Neural progenitor cell (in vitro differentiated cells): Measurements from ENCODE around the gene SDS. TPM values are rescaled to one million over a fixed set of nuclear protein-coding genes. Genes with fewer than 3 reads are reported as not detected.
A peak's percentile ranks its signal among the peaks of the same experiment; 100 is the strongest.

Experiments used
- DNase-seq: peaks from one replicate; pipeline ENCODE4 v3.0.0-alpha.2; 2016; ENCODE audit warnings: low spot score
- H2AFZ ChIP-seq: fragments of 200-600 bp; sonication (generic); replicated peaks from 2 replicates; pipeline ENCODE4 v1.6.1; 2016; ENCODE audit warnings: antibody characterized with exemption
- H3F3A ChIP-seq: fragments of 200-600 bp; sonication (generic); 2 replicates; pipeline ENCODE4 v1.6.1; 2016; ENCODE audit warnings: antibody characterized with exemption, low read depth
- H3K27ac ChIP-seq: fragments of 200-600 bp; sonication (generic); 2 replicates; pipeline ENCODE4 v1.5.1; 2016; ENCODE audit warnings: mild to moderate bottlenecking
- H3K27me3 ChIP-seq: fragments of 200-600 bp; sonication (generic); 2 replicates; pipeline ENCODE4 v1.6.1; 2016; ENCODE audit warnings: mild to moderate bottlenecking, moderate library complexity
- H3K36me3 ChIP-seq: fragments of 200-600 bp; sonication (generic); 2 replicates; pipeline ENCODE4 v1.5.1; 2016
- H3K4me1 ChIP-seq: fragments of 200-600 bp; sonication (generic); 2 replicates; pipeline ENCODE4 v1.6.1; 2016; ENCODE audit warnings: mixed run types
- H3K4me2 ChIP-seq: fragments of 200-600 bp; sonication (generic); 2 replicates; pipeline ENCODE4 v1.6.1; 2016
- H3K4me3 ChIP-seq: fragments of 200-600 bp; sonication (generic); 2 replicates; pipeline ENCODE4 v1.5.1; 2016
- H3K79me2 ChIP-seq: fragments of 200-600 bp; sonication (generic); 2 replicates; pipeline ENCODE4 v1.6.1; 2016; ENCODE audit warnings: low read depth
- H3K9ac ChIP-seq: fragments of 200-600 bp; sonication (generic); 2 replicates; pipeline ENCODE4 v1.6.1; 2016
- H3K9me3 ChIP-seq: fragments of 200-600 bp; sonication (generic); 2 replicates; pipeline ENCODE4 v1.5.1; 2016; ENCODE audit warnings: low read depth
- H4K20me1 ChIP-seq: fragments of 200-600 bp; sonication (generic); 2 replicates; pipeline ENCODE4 v1.6.1; 2016; ENCODE audit warnings: low read depth
- H3K27ac Mint-ChIP-seq: 3 replicates; pipeline ENCODE4 v1.8.0; 2021; ENCODE audit warnings: mixed read lengths
- H3K27me3 Mint-ChIP-seq: 2 replicates; pipeline ENCODE4 v1.8.0; 2022; ENCODE audit warnings: low read depth, mild to moderate bottlenecking, inconsistent platforms, moderate library complexity, mixed read lengths; ENCODE audit not compliant: insufficient read depth
- H3K36me3 Mint-ChIP-seq: 3 replicates; pipeline ENCODE4 v1.8.0; 2021; ENCODE audit warnings: mixed read lengths
- H3K4me1 Mint-ChIP-seq: 3 replicates; pipeline ENCODE4 v1.8.0; 2021; ENCODE audit warnings: mixed read lengths
- H3K4me3 Mint-ChIP-seq: 3 replicates; pipeline ENCODE4 v1.8.0; 2021; ENCODE audit warnings: mild to moderate bottlenecking, moderate library complexity, mixed read lengths
- H3K9me3 Mint-ChIP-seq: 3 replicates; pipeline ENCODE4 v1.8.0; 2020; ENCODE audit warnings: mixed read lengths
- CTCF ChIP-seq: fragments of 200-600 bp; sonication (generic); IDR thresholded peaks from 2 replicates; pipeline ENCODE4 v1.5.1; 2017; ENCODE audit warnings: antibody characterized with exemption, mild to moderate bottlenecking
- EZH2 ChIP-seq: fragments of 200-600 bp; sonication (generic); IDR thresholded peaks from 2 replicates; pipeline ENCODE4 v1.6.1; 2017; ENCODE audit warnings: antibody characterized with exemption, mild to moderate bottlenecking, moderate library complexity
- EZH2phosphoT487 ChIP-seq: fragments of 200-600 bp; sonication (generic); IDR thresholded peaks from 2 replicates; pipeline ENCODE4 v1.6.1; 2017; ENCODE audit warnings: antibody characterized with exemption
- total RNA-seq: library from RNA; depleted of rRNA; stranded (reverse); fragments of >200 nt; gene quantifications from 2 replicates; pipeline ENCODE4 v1.2.3, GENCODE V29; 2015; ENCODE audit warnings: low replicate concordance

The SDS gene
- total RNA-seq, 1 donor from 2014 or later = not detected

DNA sequence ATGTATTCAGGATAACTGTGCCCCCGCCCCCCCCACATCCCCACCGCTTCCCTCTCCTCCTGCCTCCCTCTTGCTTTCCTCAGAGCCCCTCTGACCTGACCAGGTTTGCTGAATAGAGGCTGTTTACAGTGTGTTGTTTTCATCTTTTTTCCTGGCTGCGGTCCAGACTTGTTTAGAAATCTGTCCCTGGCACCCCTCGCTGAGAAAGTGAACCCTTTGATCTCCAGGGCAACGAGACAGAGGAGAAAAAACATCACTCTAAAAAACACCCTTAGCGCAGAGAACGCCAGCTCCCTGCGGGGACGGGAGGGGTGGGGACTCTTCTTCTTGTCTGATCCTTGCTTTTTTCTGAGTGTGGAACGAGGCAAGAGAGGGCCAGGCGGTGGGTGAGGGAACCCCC lies 22.5 kb downstream of the SDS start:
- no peak overlapping the region for H3K4me3 ChIP-seq
- peaks cover 2% of the 10 kb centered on the region for H3K27me3 Mint-ChIP-seq
- H3K27ac Mint-ChIP-seq = peak overlapping the region; percentile 95
- no peaks in the 10 kb centered on the region for H3K79me2 ChIP-seq
- peaks cover 13% of the 10 kb centered on the region for H3K36me3 Mint-ChIP-seq
- no peaks in the 10 kb centered on the region for H3K9me3 Mint-ChIP-seq
- peaks cover 11% of the 10 kb centered on the region for H3K4me1 Mint-ChIP-seq
- H3K9me3 ChIP-seq = no peaks in the 10 kb centered on the region
- TF ChIP-seq EZH2phosphoT487 = no peak
- TF ChIP-seq CTCF = no peak
- no peak for TF ChIP-seq EZH2
- H3K4me3 Mint-ChIP-seq = peak overlapping the region; percentile 48
- H3K27me3 ChIP-seq = no peaks in the 10 kb centered on the region
- no peak overlapping the region for H2AFZ ChIP-seq
- H3F3A ChIP-seq = no peaks in the 10 kb centered on the region
- no peak overlapping the region for H3K9ac ChIP-seq
- peak overlapping the region; percentile 63 for H3K27ac ChIP-seq
- no peaks in the 10 kb centered on the region for H3K36me3 ChIP-seq
- H3K4me1 ChIP-seq = peaks cover 6% of the 10 kb centered on the region
- peak; percentile 37 for DNase-seq
- H4K20me1 ChIP-seq = no peaks in the 10 kb centered on the region
- peak overlapping the region; percentile 18 for H3K4me2 ChIP-seq

DNA sequence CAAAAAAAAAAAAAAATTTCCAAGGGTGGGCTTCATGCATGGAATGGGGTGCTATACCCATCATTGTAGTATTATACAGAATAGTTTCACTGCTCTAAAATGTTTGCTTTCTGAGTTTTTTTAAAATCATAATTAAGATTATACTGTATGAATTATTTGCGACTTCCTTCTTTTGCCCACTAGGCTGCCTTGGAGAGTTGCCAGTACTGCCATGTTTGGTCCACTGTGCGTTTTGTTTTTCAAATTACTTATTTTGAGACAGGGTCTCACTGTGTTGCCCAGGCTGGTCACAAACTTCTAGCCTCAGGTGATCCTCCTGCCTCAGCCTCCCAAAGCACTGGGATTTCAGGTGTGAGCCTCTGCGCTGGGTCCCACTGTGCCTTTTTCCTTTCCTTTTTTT lies 25.4 kb downstream of the SDS start:
- H3K9ac ChIP-seq = no peak overlapping the region
- no peaks in the 10 kb centered on the region for H3K27me3 ChIP-seq
- DNase-seq = no peak
- H3K4me2 ChIP-seq = no peak overlapping the region
- no peak overlapping the region for H2AFZ ChIP-seq
- Mint-ChIP-seq H3K27me3 (no peaks in the 10 kb centered on the region), H3K4me3 (no peak overlapping the region), H3K4me1 (peaks cover 11% of the 10 kb centered on the region), H3K9me3 (no peaks in the 10 kb centered on the region), H3K36me3 (peaks cover 11% of the 10 kb centered on the region), H3K27ac (no peak overlapping the region)
- H3K9me3 ChIP-seq = no peaks in the 10 kb centered on the region
- H3K4me1 ChIP-seq = peaks cover 6% of the 10 kb centered on the region
- no peaks in the 10 kb centered on the region for H3K79me2 ChIP-seq
- H3K27ac ChIP-seq = no peak overlapping the region
- no peak overlapping the region for H3K4me3 ChIP-seq
- TF ChIP-seq CTCF = no peak
- no peak for TF ChIP-seq EZH2phosphoT487
- TF ChIP-seq EZH2 = no peak
- H3F3A ChIP-seq = no peaks in the 10 kb centered on the region
- no peaks in the 10 kb centered on the region for H3K36me3 ChIP-seq
- H4K20me1 ChIP-seq = no peaks in the 10 kb centered on the region

DNA sequence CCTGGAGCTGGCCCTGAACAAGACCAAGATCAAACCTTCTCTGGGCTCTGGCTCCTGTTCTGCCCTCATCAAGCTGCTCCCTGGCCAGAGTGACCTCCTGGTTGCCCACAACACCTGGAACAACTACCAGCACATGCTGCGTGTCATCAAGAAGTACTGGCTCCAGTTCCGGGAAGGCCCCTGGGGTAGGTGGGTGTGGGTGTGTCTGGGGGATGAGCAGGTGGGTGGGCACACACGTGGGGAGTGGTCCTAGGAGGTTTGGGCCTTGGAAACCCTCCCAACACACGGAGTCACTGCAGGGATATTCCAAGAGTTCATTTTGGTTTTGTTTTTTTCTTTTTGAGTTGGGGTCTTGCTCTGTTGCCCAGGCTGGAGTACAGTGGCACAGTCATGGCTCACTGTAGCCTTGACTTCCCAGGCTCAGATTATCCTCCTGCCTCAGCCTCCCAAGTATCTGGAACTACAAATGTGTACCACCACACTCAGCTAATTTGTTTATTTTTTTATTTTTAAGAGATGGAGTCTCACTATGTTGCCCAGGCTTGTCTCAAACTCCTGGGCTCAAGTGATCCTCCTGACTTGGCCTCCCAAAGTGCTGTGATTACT lies 28.8 kb downstream of the SDS start:
- H3K27me3 Mint-ChIP-seq = peaks cover 2% of the 10 kb centered on the region
- H3K36me3 ChIP-seq = no peaks in the 10 kb centered on the region

More for the DNA sequence above, 28.8 kb downstream of the SDS start:
- Mint-ChIP-seq H3K4me3 (no peak overlapping the region), H3K36me3 (peaks cover 12% of the 10 kb centered on the region), H3K4me1 (no peaks in the 10 kb centered on the region), H3K9me3 (no peaks in the 10 kb centered on the region), H3K27ac (no peak overlapping the region)
- Histone ChIP-seq H2AFZ (no peak overlapping the region), H3F3A (no peaks in the 10 kb centered on the region), H3K27me3 (no peaks in the 10 kb centered on the region), H3K9ac (no peak overlapping the region), H3K4me2 (no peak overlapping the region), H3K9me3 (no peaks in the 10 kb centered on the region), H3K27ac (no peak overlapping the region), H3K4me1 (no peaks in the 10 kb centered on the region), H4K20me1 (no peaks in the 10 kb centered on the region), H3K79me2 (no peaks in the 10 kb centered on the region), H3K4me3 (no peak overlapping the region)
- no peak for TF ChIP-seq EZH2
- no peak for TF ChIP-seq EZH2phosphoT487
- no peak for TF ChIP-seq CTCF
- DNase-seq = no peak
